H9 (cell line): ENCODE results near the gene NKD1. TPM values are rescaled to one million over a fixed set of nuclear protein-coding genes. Genes with fewer than 3 reads are reported as not detected.
A peak's percentile ranks its signal among the peaks of the same experiment; 100 is the strongest.

Source experiments
- DNase-seq: peaks from one replicate; pipeline ENCODE4 v3.0.0-alpha.2; 2017
- H2AFZ ChIP-seq: one replicate; pipeline ENCODE4 v1.6.1; 2013; ENCODE audit warnings: mild to moderate bottlenecking, low read length, control low read depth, moderate library complexity
- H2AK5ac ChIP-seq: 2 replicates; pipeline ENCODE4 v1.6.1; 2013; ENCODE audit warnings: low read length, control low read depth, mixed read lengths; ENCODE audit not compliant: insufficient read length
- H2BK120ac ChIP-seq: one replicate; pipeline ENCODE4 v1.6.1; 2013; ENCODE audit warnings: low read depth, mild to moderate bottlenecking, low read length, control low read depth, inconsistent platforms; ENCODE audit not compliant: poor library complexity, severe bottlenecking
- H2BK12ac ChIP-seq: 2 replicates; pipeline ENCODE4 v1.6.1; 2013; ENCODE audit warnings: low read length, control low read depth, mixed read lengths, low read depth; ENCODE audit not compliant: insufficient read length
- H2BK15ac ChIP-seq: 2 replicates; pipeline ENCODE4 v1.6.1; 2013; ENCODE audit warnings: low read depth, low read length, control low read depth
- H2BK20ac ChIP-seq: one replicate; pipeline ENCODE4 v1.6.1; 2013; ENCODE audit warnings: low read depth, mild to moderate bottlenecking, low read length, control low read depth, inconsistent platforms; ENCODE audit not compliant: poor library complexity, severe bottlenecking
- H2BK5ac ChIP-seq: 2 replicates; pipeline ENCODE4 v1.6.1; 2013; ENCODE audit warnings: low read length, control low read depth, mixed read lengths; ENCODE audit not compliant: insufficient read length
- H3K14ac ChIP-seq: 2 replicates; pipeline ENCODE4 v1.6.1; 2013; ENCODE audit warnings: low read length, control low read depth; ENCODE audit not compliant: insufficient read depth
- H3K18ac ChIP-seq: 2 replicates; pipeline ENCODE4 v1.6.1; 2013; ENCODE audit warnings: low read depth, mild to moderate bottlenecking, mixed read lengths, low read length, control low read depth; ENCODE audit not compliant: insufficient read length
- H3K23ac ChIP-seq: 2 replicates; pipeline ENCODE4 v1.6.1; 2013; ENCODE audit warnings: low read length, control low read depth, mixed read lengths, low read depth; ENCODE audit not compliant: insufficient read length
- H3K23me2 ChIP-seq: 2 replicates; pipeline ENCODE4 v1.6.1; 2013; ENCODE audit warnings: low read depth, mild to moderate bottlenecking, mixed read lengths, low read length, control low read depth; ENCODE audit not compliant: insufficient read length, poor library complexity, severe bottlenecking
- H3K27ac ChIP-seq: 2 replicates; pipeline ENCODE4 v1.5.1; 2013; ENCODE audit warnings: low read length, control low read depth, mixed read lengths, low read depth; ENCODE audit not compliant: insufficient read length
- H3K27me3 ChIP-seq: 2 replicates; pipeline ENCODE4 v1.6.1; 2013; ENCODE audit warnings: low read length, control low read depth, inconsistent platforms; ENCODE audit not compliant: insufficient read depth
- H3K4ac ChIP-seq: 2 replicates; pipeline ENCODE4 v1.6.1; 2013; ENCODE audit warnings: low read depth, mild to moderate bottlenecking, control low read depth, inconsistent platforms, low read length, moderate library complexity
- H3K4me1 ChIP-seq: 2 replicates; pipeline ENCODE4 v1.6.1; 2013; ENCODE audit warnings: low read length, control low read depth, inconsistent platforms; ENCODE audit not compliant: insufficient read depth
- H3K4me2 ChIP-seq: 2 replicates; pipeline ENCODE4 v1.6.1; 2013; ENCODE audit warnings: low read length, control low read depth, mixed read lengths; ENCODE audit not compliant: insufficient read length, insufficient read depth
- H3K56ac ChIP-seq: 2 replicates; pipeline ENCODE4 v1.6.1; 2013; ENCODE audit warnings: low read depth, mild to moderate bottlenecking, mixed read lengths, low read length, control low read depth; ENCODE audit not compliant: insufficient read length
- H3K79me1 ChIP-seq: 2 replicates; pipeline ENCODE4 v1.6.1; 2013; ENCODE audit warnings: low read depth, mild to moderate bottlenecking, moderate library complexity, low read length, control low read depth, inconsistent platforms; ENCODE audit not compliant: insufficient read depth, poor library complexity, severe bottlenecking
- H3K79me2 ChIP-seq: 2 replicates; pipeline ENCODE4 v1.6.1; 2013; ENCODE audit warnings: low read length, control low read depth, inconsistent platforms; ENCODE audit not compliant: insufficient read depth
- H3K9ac ChIP-seq: 2 replicates; pipeline ENCODE4 v1.6.1; 2013; ENCODE audit warnings: low read length, control low read depth, mixed read lengths; ENCODE audit not compliant: insufficient read length; ENCODE audit errors: extremely low read depth
- H3K9me3 ChIP-seq: one replicate; pipeline ENCODE4 v1.6.1; 2013; ENCODE audit warnings: low read depth, low read length, inconsistent platforms; ENCODE audit not compliant: control insufficient read depth
- H3T11ph ChIP-seq: one replicate; pipeline ENCODE4 v1.6.1; 2013; ENCODE audit warnings: mild to moderate bottlenecking, low read length, control low read depth, inconsistent platforms
- H4K20me1 ChIP-seq: one replicate; pipeline ENCODE4 v1.6.1; 2013; ENCODE audit not compliant: control insufficient read depth, insufficient read length, insufficient read depth
- H4K5ac ChIP-seq: 2 replicates; pipeline ENCODE4 v1.6.1; 2013; ENCODE audit warnings: low read depth, mild to moderate bottlenecking, mixed read lengths, low read length, control low read depth; ENCODE audit not compliant: insufficient read length
- H4K8ac ChIP-seq: replicated peaks from 2 replicates; pipeline ENCODE4 v1.6.1; 2013; ENCODE audit warnings: low read length, control low read depth, mixed read lengths, low read depth; ENCODE audit not compliant: insufficient read length
- H4K91ac ChIP-seq: 2 replicates; pipeline ENCODE4 v1.6.1; 2013; ENCODE audit warnings: low read depth, mild to moderate bottlenecking, moderate library complexity, mixed read lengths, low read length, control low read depth; ENCODE audit not compliant: insufficient read length
- H3K27ac Mint-ChIP-seq, 3 experiments: 2 replicates in 2 of 3; 3 replicates in 1 of 3; pipeline ENCODE4 v1.8.0; 2020 to 2021; ENCODE audit warnings: mixed read lengths in 3 of 3, mild to moderate bottlenecking in 1 of 3, moderate library complexity in 1 of 3
- H3K27me3 Mint-ChIP-seq: 2 replicates; pipeline ENCODE4 v1.8.0; 2021; ENCODE audit warnings: low read depth, mild to moderate bottlenecking, moderate library complexity, mixed read lengths
- H3K36me3 Mint-ChIP-seq, 3 experiments: 2 replicates in 2 of 3; 3 replicates in 1 of 3; pipeline ENCODE4 v1.8.0; 2020 to 2021; ENCODE audit warnings: low read depth in 3 of 3, mixed read lengths in 3 of 3; ENCODE audit not compliant: insufficient read depth in 1 of 3
- H3K4me1 Mint-ChIP-seq, 2 experiments: 2 replicates each; pipeline ENCODE4 v1.8.0; 2020; ENCODE audit warnings: mixed read lengths in 2 of 2
- H3K4me3 Mint-ChIP-seq, 2 experiments: 2 replicates in 1 of 2; 3 replicates in 1 of 2; pipeline ENCODE4 v1.8.0; 2020 to 2021; ENCODE audit warnings: mild to moderate bottlenecking in 2 of 2, mixed read lengths in 2 of 2, moderate library complexity in 1 of 2
- H3K9me3 Mint-ChIP-seq, 2 experiments: 2 replicates in 1 of 2; 3 replicates in 1 of 2; pipeline ENCODE4 v1.8.0; 2020; ENCODE audit warnings: mild to moderate bottlenecking in 2 of 2, mixed read lengths in 2 of 2, moderate library complexity in 1 of 2
- WGBS: extraction: QIAGEN DNeasy Blood & Tissue Kit; methylation state at CpG from one replicate; pipeline ENCODE4 v1.1.7; 2013; ENCODE audit warnings: missing lambda C conversion rate, low lambda C conversion rate, mixed read lengths; ENCODE audit not compliant: insufficient read length; ENCODE audit errors: extremely low coverage; 5-methylcytosine and 5-hydroxymethylcytosine counted together
- total RNA-seq: library from RNA; stranded (reverse); gene quantifications from 2 replicates; pipeline ENCODE4 v1.2.1, GENCODE V29; 2021
- TF ChIP-seq, protein P1 (sequence below): fragments of 200-600 bp; sonication (generic); conservative IDR thresholded peaks from 3 replicates; pipeline ENCODE4 v1.8.0; 2021; ENCODE audit warnings: antibody characterized with exemption, mild to moderate bottlenecking

NKD1 gene
- total RNA-seq, 1 experiment from 2014 or later, result 1.9 TPM

- no peak overlapping the region for H2BK20ac ChIP-seq
- no peak overlapping the region for H3K14ac ChIP-seq
- Mint-ChIP-seq H3K36me3 (peaks cover 0 to 2% (median 0%) of the 10 kb centered on the region in 3 experiments; a peak in 1 of 7 replicates), H3K27me3 (peaks cover 2% of the 10 kb centered on the region), H3K27ac (peak overlapping the region in 1 of 3 experiments; percentile 75; a peak in 2 of 7 replicates), H3K4me3 (no peak overlapping the region), H3K9me3 (peaks cover 0 to 2% of the 10 kb centered on the region in 2 experiments; a peak in 2 of 5 replicates), H3K4me1 (no peaks in the 10 kb centered on the region)
- no peak for DNase-seq
- TF ChIP-seq, protein P1, sequence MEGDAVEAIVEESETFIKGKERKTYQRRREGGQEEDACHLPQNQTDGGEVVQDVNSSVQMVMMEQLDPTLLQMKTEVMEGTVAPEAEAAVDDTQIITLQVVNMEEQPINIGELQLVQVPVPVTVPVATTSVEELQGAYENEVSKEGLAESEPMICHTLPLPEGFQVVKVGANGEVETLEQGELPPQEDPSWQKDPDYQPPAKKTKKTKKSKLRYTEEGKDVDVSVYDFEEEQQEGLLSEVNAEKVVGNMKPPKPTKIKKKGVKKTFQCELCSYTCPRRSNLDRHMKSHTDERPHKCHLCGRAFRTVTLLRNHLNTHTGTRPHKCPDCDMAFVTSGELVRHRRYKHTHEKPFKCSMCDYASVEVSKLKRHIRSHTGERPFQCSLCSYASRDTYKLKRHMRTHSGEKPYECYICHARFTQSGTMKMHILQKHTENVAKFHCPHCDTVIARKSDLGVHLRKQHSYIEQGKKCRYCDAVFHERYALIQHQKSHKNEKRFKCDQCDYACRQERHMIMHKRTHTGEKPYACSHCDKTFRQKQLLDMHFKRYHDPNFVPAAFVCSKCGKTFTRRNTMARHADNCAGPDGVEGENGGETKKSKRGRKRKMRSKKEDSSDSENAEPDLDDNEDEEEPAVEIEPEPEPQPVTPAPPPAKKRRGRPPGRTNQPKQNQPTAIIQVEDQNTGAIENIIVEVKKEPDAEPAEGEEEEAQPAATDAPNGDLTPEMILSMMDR, result no peak
- H3K4ac ChIP-seq, result no peak overlapping the region
- no peak overlapping the region for H4K5ac ChIP-seq
- H2BK12ac ChIP-seq, result no peak overlapping the region
- H3K27ac ChIP-seq, result no peak overlapping the region
- no peak overlapping the region for H3K18ac ChIP-seq
- no peak overlapping the region for H4K91ac ChIP-seq
- H3K23me2 ChIP-seq, result no peaks in the 10 kb centered on the region
- H3K79me2 ChIP-seq, result no peaks in the 10 kb centered on the region
- no peak overlapping the region for H3K4me2 ChIP-seq
- no peaks in the 10 kb centered on the region for H3K27me3 ChIP-seq
- no peak overlapping the region for H3K9ac ChIP-seq
- H3K23ac ChIP-seq, result no peak overlapping the region
- H3T11ph ChIP-seq, result no peak overlapping the region
- H2BK15ac ChIP-seq, result no peak overlapping the region
- no CpG with 5 or more reads among the region's 3 CpGs for WGBS
- H3K79me1 ChIP-seq, result no peaks in the 10 kb centered on the region
- no peak overlapping the region for H3K56ac ChIP-seq
- no peaks in the 10 kb centered on the region for H4K20me1 ChIP-seq
- no peak overlapping the region for H4K8ac ChIP-seq
- H2BK120ac ChIP-seq, result no peak overlapping the region
- H2BK5ac ChIP-seq, result no peak overlapping the region
- no peak overlapping the region for H2AFZ ChIP-seq
- H3K4me1 ChIP-seq, result no peaks in the 10 kb centered on the region
- H2AK5ac ChIP-seq, result no peak overlapping the region
- H3K9me3 ChIP-seq, result no peaks in the 10 kb centered on the region
Observed at GRCh38 chr16:50678531-50678930, 130.3 kb downstream of the NKD1 start.
